ENCODE results near the gene CCSER1.

CCSER1 gene

DNA sequence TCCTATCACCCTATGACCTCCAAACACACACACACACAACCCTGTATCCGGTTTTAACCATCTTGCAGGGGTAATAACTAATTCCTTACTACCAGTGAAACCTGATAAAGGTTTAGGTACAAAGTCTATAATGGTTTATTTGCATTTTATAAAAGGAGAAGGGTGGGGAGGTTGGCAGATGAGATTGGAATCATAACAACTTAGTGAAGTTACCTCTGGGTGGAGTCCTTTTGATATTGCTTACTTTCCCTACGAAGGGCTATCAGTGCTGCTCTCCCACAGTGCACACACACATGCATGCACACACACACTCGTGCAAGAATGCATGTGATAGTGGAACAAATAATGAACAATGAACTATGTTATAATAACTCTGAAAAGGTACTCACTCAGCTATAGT, 56.1 kb downstream of the CCSER1 start:
- H3K9me3 ChIP-seq (ENCODE audit: insufficient read depth, low read length, severe bottlenecking): no peaks in the 10 kb centered on the region
- H3K4me1 ChIP-seq (ENCODE audit: insufficient read depth, low read length): no peaks in the 10 kb centered on the region
- H4K20me1 ChIP-seq (ENCODE audit: insufficient read depth, low read length): no peaks in the 10 kb centered on the region
- no peak for DNase-seq
- H3K4me2 ChIP-seq (ENCODE audit: insufficient read depth, low read length): no peak overlapping the region
- no peaks in the 10 kb centered on the region for H3K36me3 ChIP-seq (ENCODE audit: insufficient read depth, low read length)
- H3K4me3 ChIP-seq (ENCODE audit: low read depth in 1 of 2, low read length in 2 of 2): no peak overlapping the region
- H3K79me2 ChIP-seq (ENCODE audit: insufficient read depth, low read length): no peaks in the 10 kb centered on the region
- no peak for ATAC-seq (ENCODE audit: insufficient read depth, low read depth)
- H2AFZ ChIP-seq (ENCODE audit: low read depth, low read length): no peak overlapping the region
- TF ChIP-seq EZH2 (IDR thresholded peaks at IDR 0.05; ENCODE audit: borderline replicate concordance, low read depth, low read length, severe bottlenecking): no peak
- TF ChIP-seq, protein P1, sequence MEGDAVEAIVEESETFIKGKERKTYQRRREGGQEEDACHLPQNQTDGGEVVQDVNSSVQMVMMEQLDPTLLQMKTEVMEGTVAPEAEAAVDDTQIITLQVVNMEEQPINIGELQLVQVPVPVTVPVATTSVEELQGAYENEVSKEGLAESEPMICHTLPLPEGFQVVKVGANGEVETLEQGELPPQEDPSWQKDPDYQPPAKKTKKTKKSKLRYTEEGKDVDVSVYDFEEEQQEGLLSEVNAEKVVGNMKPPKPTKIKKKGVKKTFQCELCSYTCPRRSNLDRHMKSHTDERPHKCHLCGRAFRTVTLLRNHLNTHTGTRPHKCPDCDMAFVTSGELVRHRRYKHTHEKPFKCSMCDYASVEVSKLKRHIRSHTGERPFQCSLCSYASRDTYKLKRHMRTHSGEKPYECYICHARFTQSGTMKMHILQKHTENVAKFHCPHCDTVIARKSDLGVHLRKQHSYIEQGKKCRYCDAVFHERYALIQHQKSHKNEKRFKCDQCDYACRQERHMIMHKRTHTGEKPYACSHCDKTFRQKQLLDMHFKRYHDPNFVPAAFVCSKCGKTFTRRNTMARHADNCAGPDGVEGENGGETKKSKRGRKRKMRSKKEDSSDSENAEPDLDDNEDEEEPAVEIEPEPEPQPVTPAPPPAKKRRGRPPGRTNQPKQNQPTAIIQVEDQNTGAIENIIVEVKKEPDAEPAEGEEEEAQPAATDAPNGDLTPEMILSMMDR (IDR thresholded peaks at IDR 0.05; ENCODE audit: borderline replicate concordance, extremely low read depth, low read length, poor library complexity, severe bottlenecking): no peak
- H3K27me3 ChIP-seq (ENCODE audit: insufficient read depth, low read length, poor library complexity): no peaks in the 10 kb centered on the region
- H3K9ac ChIP-seq (ENCODE audit: low read depth, low read length): no peak overlapping the region
- no peak overlapping the region for H3K27ac ChIP-seq (ENCODE audit: low read length)

DNA sequence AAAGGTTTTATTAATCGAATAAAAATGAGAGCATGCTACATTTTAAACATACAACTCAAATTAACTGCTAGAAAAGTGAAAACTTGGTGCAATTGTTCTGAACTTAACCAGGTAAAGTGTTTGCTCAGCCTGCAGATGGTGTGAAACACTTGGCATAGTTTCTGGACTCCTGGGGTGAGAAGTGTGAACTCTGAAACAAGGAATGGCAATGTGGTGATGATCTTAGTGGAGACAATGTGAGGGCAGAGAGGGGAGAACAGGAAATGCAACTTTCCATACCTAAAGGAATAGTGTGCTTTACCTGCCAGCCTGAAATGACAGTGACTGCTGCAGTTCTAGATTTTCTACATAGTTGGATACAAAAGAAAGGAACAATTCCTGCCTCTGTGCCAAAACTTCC, 57.4 kb downstream of the CCSER1 start:
- Histone ChIP-seq H3K4me1 (ENCODE audit: insufficient read depth, low read length) (no peaks in the 10 kb centered on the region), H3K27me3 (ENCODE audit: insufficient read depth, low read length, poor library complexity) (no peaks in the 10 kb centered on the region), H3K36me3 (ENCODE audit: insufficient read depth, low read length) (no peaks in the 10 kb centered on the region), H3K4me2 (ENCODE audit: insufficient read depth, low read length) (no peak overlapping the region), H3K9ac (ENCODE audit: low read depth, low read length) (no peak overlapping the region), H4K20me1 (ENCODE audit: insufficient read depth, low read length) (no peaks in the 10 kb centered on the region), H3K79me2 (ENCODE audit: insufficient read depth, low read length) (no peaks in the 10 kb centered on the region), H3K27ac (ENCODE audit: low read length) (no peak overlapping the region), H3K9me3 (ENCODE audit: insufficient read depth, low read length, severe bottlenecking) (no peaks in the 10 kb centered on the region), H2AFZ (ENCODE audit: low read depth, low read length) (no peak overlapping the region), H3K4me3 (ENCODE audit: low read depth in 1 of 2, low read length in 2 of 2) (no peak overlapping the region)
- TF ChIP-seq, protein P1 (IDR thresholded peaks at IDR 0.05; ENCODE audit: borderline replicate concordance, extremely low read depth, low read length, poor library complexity, severe bottlenecking): no peak
- TF ChIP-seq EZH2 (IDR thresholded peaks at IDR 0.05; ENCODE audit: borderline replicate concordance, low read depth, low read length, severe bottlenecking): no peak
- DNase-seq: no peak
- no peak for ATAC-seq (ENCODE audit: insufficient read depth, low read depth)

GRCh38 chr4:90185416-90185815, 58.2 kb downstream of the CCSER1 start:
- H3K4me2 ChIP-seq (ENCODE audit: insufficient read depth, low read length): no peak overlapping the region
- H4K20me1 ChIP-seq (ENCODE audit: insufficient read depth, low read length): no peaks in the 10 kb centered on the region
- no peaks in the 10 kb centered on the region for H3K9me3 ChIP-seq (ENCODE audit: insufficient read depth, low read length, severe bottlenecking)
- H3K9ac ChIP-seq (ENCODE audit: low read depth, low read length): no peak overlapping the region
- no peak overlapping the region for H2AFZ ChIP-seq (ENCODE audit: low read depth, low read length)
- H3K4me3 ChIP-seq (ENCODE audit: low read depth in 1 of 2, low read length in 2 of 2): no peak overlapping the region
- no peaks in the 10 kb centered on the region for H3K4me1 ChIP-seq (ENCODE audit: insufficient read depth, low read length)
- no peaks in the 10 kb centered on the region for H3K27me3 ChIP-seq (ENCODE audit: insufficient read depth, low read length, poor library complexity)
- ATAC-seq (ENCODE audit: insufficient read depth, low read depth): no peak
- DNase-seq: no peak
- H3K27ac ChIP-seq (ENCODE audit: low read length): no peak overlapping the region
- H3K36me3 ChIP-seq (ENCODE audit: insufficient read depth, low read length): no peaks in the 10 kb centered on the region
- no peak for TF ChIP-seq EZH2 (IDR thresholded peaks at IDR 0.05; ENCODE audit: borderline replicate concordance, low read depth, low read length, severe bottlenecking)
- TF ChIP-seq, protein P1 (IDR thresholded peaks at IDR 0.05; ENCODE audit: borderline replicate concordance, extremely low read depth, low read length, poor library complexity, severe bottlenecking): no peak
- H3K79me2 ChIP-seq (ENCODE audit: insufficient read depth, low read length): no peaks in the 10 kb centered on the region

GRCh38 chr4:90186229-90186628, 59.0 kb downstream of the CCSER1 start:
- no peaks in the 10 kb centered on the region for H3K4me1 ChIP-seq (ENCODE audit: insufficient read depth, low read length)
- no peak for ATAC-seq (ENCODE audit: insufficient read depth, low read depth)
- TF ChIP-seq, protein P1 (IDR thresholded peaks at IDR 0.05; ENCODE audit: borderline replicate concordance, extremely low read depth, low read length, poor library complexity, severe bottlenecking): no peak
- TF ChIP-seq EZH2 (IDR thresholded peaks at IDR 0.05; ENCODE audit: borderline replicate concordance, low read depth, low read length, severe bottlenecking): no peak
- no peak overlapping the region for H3K9ac ChIP-seq (ENCODE audit: low read depth, low read length)
- no peak for DNase-seq
- no peaks in the 10 kb centered on the region for H3K9me3 ChIP-seq (ENCODE audit: insufficient read depth, low read length, severe bottlenecking)
- no peak overlapping the region for H3K4me3 ChIP-seq (ENCODE audit: low read depth in 1 of 2, low read length in 2 of 2)
- no peaks in the 10 kb centered on the region for H3K36me3 ChIP-seq (ENCODE audit: insufficient read depth, low read length)
- no peak overlapping the region for H3K27ac ChIP-seq (ENCODE audit: low read length)
- H3K4me2 ChIP-seq (ENCODE audit: insufficient read depth, low read length): no peak overlapping the region
- peaks cover 3% of the 10 kb centered on the region for H3K27me3 ChIP-seq (ENCODE audit: insufficient read depth, low read length, poor library complexity)
- H4K20me1 ChIP-seq (ENCODE audit: insufficient read depth, low read length): no peaks in the 10 kb centered on the region
- no peaks in the 10 kb centered on the region for H3K79me2 ChIP-seq (ENCODE audit: insufficient read depth, low read length)
- no peak overlapping the region for H2AFZ ChIP-seq (ENCODE audit: low read depth, low read length)
